ENCODE measurements around the gene NSG1.

GRCh38 chr4:4397441-4397819, 10.5 kb downstream of the NSG1 start:
- TF ChIP-seq CTCF (conservative IDR thresholded peaks at IDR 0.05) = no peak
- no peak for TF ChIP-seq EZH2 (IDR thresholded peaks at IDR 0.05; ENCODE audit: low read depth)
